GM21825 (cell line): Measurements from ENCODE around the gene TDRD1.

Experiments
- ATAC-seq: cut with Tn5 transposase; IDR thresholded peaks from one replicate; pipeline ENCODE4 v1.9.1; 2021; ENCODE audit warnings: mild to moderate bottlenecking, moderate library complexity; ENCODE audit not compliant: unreplicated experiment

Gene TDRD1

DNA sequence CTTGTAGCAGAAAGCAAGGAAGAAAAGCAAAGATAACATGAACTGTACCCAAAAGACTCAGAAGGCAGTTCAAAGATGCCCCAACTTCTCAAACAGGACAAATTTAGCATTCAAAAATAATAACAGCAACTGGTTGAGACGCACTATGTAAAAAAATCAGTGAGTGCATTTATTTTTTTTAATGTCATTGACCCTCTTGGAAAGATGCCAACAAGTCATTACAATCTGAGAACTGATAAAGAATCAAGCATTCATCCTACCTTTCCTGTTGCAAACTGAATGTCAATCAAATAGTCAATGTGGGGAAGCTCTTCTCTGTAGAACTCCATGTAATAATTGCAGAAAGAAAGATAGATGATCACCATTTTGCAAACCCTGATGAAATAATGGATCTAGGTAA, 3.5 kb upstream of the TDRD1 start:
- ATAC-seq: no peak

GRCh38 chr10:114176511-114176910, 2.6 kb upstream of the TDRD1 start:
- no peak for ATAC-seq

DNA sequence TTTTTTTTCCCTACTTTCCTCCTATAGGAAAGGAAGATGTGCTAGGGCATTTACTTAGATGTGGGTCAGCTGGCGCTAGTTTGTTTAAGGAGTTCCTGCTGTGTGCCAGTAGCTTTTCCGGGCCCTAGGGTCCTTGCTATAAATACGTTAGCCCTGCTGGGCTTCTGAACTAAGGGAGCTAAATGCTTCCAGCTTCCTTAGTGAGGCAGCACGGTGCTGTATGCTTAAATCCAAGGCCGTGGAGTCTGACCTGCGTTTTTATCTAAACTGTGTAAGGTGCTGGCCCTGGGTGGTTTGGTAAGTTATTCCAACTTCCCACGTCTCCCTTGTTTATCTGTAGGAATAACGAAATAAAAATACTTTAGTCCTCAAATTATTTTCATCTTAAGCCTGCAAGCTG, 594 bp downstream of the TDRD1 start:
- ATAC-seq: no peak

DNA sequence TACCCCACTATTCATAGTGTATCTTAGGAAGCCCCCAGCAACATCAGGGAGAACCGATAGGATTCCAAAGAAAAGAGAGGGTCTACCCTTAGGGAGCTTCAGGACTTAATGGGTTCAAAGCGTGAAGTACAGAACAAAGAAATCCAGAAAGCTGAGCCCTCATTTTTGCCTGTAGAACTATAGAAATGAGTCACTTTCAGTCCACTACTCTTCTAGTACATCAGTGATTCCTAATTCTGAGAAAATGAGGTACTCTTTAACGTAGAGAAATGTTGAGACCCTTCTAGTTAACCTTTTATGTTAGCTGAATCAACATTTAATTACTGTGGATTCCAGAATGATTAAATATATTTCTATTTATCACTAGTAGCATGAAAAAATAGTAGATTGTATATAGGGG, 1.8 kb downstream of the TDRD1 start:
- no peak for ATAC-seq

GRCh38 chr10:114181971-114182370, 2.8 kb downstream of the TDRD1 start:
- no peak for ATAC-seq

DNA sequence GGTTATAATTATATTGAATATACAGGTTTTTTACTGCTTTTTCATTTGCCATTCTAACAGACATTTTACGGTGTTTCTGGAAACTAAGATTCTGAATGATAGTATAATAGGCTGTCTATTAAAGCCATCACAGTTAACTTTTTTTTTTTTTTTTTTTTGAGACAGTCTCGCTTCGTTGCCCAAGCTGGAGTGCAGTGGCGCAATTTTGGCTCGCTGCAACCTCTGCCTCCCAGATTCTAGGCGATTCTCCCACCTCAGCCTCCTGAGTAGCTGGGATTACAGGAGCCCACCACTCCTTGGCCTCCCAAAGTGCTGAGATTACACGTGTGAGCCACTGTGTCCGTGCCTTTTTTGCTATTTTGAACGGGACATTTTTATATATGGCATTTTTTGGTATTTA, 4.4 kb downstream of the TDRD1 start:
- ATAC-seq: no peak

- ATAC-seq: no peak
Measured at GRCh38 chr10:114184276-114184675, 5.1 kb downstream of the TDRD1 start.

DNA sequence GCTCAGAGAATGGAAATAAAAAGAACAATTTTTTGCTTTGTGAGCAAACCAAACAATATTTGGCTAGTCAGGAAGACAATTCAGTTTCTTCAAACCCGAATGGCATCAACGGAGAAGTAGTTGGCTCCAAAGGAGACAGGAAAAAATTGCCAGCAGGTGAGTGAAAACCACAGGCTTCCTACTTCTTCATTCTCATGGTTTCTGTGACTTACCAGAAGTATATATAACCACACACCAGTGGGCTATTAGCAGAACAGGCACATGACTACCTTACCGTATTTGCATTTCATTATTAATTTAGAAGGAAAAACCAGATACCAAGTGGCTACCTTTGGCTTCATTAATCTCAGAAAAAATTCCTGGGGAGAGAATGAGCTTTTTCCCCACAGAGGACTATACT, 8.8 kb downstream of the TDRD1 start:
- no peak for ATAC-seq

GRCh38 chr10:114188900-114189299, 9.7 kb downstream of the TDRD1 start:
- no peak for ATAC-seq

DNA sequence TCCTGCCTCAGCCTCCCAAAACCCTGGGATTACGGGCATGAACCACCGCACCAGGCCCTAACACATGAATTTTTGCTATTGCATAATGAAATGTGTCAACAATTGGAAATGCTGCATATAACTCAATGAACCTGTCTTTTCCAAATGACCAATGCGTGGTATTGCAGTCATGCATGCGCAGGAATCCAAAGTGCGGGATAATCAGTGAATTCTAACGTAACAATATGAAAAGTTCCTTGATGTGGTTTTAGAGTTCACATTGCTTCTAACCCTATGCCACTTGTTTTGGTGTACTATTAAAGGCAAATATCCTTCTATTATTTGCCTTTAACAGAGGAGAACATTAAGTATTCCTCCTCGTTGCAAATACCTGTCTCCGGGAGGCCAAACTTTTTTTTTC, 10.5 kb downstream of the TDRD1 start:
- ATAC-seq: no peak

DNA sequence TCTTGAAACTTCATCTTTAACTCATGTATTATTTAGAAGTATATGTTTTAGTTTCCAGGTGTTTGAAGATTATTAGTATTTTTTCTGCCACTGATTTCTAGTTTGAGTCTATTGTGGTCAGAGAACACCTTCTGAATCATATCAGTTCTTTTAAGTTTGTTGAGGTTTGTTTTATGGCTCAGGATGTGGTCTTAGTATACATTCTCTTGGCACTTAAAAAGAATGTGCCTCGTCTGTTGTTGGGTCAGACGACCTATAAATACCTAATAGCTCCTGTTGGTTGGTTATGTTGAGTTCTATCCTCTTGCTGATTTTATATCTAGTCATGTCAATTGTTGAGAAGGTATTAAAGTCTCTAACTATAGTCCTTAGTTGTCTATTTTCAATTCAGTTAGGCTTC, 15.9 kb downstream of the TDRD1 start:
- ATAC-seq: peak; percentile 83

GRCh38 chr10:114199239-114199638, 20.1 kb downstream of the TDRD1 start:
- no peak for ATAC-seq

- no peak for ATAC-seq
Measured at GRCh38 chr10:114202812-114203211, 23.7 kb downstream of the TDRD1 start.

GRCh38 chr10:114206902-114207301, 27.7 kb downstream of the TDRD1 start:
- ATAC-seq: no peak

- ATAC-seq: no peak
Measured at GRCh38 chr10:114207349-114207748, 28.2 kb downstream of the TDRD1 start.

DNA sequence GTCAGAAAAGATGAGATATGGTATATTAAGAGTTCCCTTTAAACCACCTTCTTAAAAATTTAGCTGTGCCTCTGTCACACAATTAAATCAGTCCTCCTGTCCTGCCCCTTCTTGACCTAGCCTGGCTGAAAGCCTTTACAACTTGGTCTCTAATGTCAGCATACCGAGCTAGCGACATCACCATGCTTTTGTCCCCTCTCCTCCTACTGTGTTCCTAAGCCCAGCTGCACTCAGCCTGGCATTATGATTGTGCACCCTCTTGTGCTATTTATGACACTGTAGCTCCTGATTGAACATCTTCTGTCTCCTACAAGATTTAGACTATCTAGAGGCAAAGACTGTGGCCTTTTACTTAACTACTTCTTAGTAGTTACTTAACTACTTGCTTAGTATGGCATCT, 29.2 kb downstream of the TDRD1 start:
- no peak for ATAC-seq

DNA sequence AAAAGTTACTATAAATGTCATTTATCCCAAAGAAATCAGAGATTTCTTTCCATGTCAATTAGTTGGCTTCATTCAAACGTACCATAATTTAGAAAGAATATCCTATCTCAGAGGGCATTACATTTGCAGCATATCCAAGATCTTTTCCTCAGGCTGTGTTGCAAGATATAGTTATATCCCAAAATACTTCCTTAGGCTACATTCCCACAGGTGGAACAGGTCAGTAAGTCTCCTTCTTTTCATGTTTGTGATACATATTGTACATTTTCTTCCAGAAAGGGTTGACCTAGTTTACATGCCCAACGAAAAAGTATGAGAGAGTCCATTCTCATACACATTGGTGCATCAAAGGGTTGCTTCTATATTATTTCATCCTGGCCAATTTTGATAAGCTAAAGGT, 33.0 kb downstream of the TDRD1 start:
- no peak for ATAC-seq

- ATAC-seq: no peak
Measured at GRCh38 chr10:114215033-114215432, 35.9 kb downstream of the TDRD1 start.

- no peak for ATAC-seq
Measured at GRCh38 chr10:114220281-114220680, 41.1 kb downstream of the TDRD1 start.

DNA sequence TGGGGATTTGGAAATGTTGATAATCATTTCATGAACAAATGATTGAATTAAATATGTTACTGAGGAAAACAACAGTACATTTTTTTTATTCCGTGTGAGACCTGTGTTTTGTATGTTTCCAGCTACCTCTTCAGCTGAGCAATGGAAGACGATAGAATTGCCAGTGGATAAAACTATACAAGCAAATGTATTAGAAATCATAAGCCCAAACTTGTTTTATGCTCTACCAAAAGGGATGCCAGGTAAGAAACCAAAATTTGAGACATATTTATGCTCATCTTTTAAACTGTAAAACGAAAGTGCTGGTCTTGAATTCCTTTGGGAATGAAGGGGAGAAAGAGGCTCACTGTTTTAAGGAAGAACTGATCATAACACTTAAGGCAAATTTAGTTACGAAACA, 42.1 kb downstream of the TDRD1 start:
- ATAC-seq: no peak

DNA sequence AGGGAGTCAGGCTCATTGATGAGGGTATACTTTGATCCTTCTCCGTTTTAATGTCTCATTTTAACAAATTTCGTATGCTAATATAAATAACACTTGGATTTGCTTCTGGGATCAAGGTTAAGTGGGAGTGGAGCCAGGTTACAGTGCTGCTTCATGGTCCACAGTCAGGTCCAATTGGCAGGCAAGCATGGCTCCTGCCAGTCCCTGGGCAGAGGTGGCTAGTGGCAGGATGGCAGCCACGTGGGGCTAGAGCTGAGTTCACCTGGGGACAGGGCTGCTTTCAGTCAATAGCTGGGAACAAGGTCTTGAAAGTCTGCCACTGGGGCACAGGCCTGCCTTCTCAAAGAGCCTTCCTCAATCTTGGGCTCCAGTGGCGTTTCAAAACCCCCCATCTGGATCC, 43.9 kb downstream of the TDRD1 start:
- no peak for ATAC-seq

DNA sequence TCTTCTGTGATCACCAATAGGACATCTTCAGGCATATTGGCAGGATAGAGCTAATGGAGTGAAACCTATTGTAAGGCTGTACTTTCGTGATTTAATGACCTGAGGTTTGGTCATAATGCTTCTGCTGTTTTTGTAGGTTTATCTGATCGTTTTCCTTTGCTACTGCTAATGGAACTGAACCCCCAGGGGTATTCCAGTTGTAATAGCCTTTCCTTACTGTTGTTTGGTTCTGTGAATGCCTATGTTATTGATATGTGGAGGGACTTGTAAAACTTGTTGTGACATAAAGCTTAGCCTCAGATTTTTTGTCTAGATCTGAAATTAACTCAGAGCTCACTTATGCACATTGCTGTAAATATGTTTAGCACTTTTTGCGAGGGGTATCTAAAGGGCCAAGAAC, 49.0 kb downstream of the TDRD1 start:
- no peak for ATAC-seq

GRCh38 chr10:114232561-114233176, 53.5 kb downstream of the TDRD1 start:
- ATAC-seq: no peak

- ATAC-seq: no peak
Measured at GRCh38 chr10:114233482-114233881, 54.3 kb downstream of the TDRD1 start.
